Measurements from ENCODE around the gene C11orf91.

GRCh38 chr11:33703234-33703633, 2.6 kb upstream of the C11orf91 start:
- TF ChIP-seq CTCF (conservative IDR thresholded peaks at IDR 0.05) = no peak
- TF ChIP-seq ZFX (IDR thresholded peaks at IDR 0.05) = no peak

Measured in C4-2B (cell line).